ENCODE data around the gene IRF3. TPM values are rescaled to one million over a fixed set of nuclear protein-coding genes. Genes with fewer than 3 reads are reported as not detected.

The IRF3 gene
- total and polyA plus RNA-seq, 10 of the 15 experiments (the other 5 are each of a cell fraction or from before 2014, with no cell fraction given), result 5.5 to 110 (median 63.4) TPM

DNA sequence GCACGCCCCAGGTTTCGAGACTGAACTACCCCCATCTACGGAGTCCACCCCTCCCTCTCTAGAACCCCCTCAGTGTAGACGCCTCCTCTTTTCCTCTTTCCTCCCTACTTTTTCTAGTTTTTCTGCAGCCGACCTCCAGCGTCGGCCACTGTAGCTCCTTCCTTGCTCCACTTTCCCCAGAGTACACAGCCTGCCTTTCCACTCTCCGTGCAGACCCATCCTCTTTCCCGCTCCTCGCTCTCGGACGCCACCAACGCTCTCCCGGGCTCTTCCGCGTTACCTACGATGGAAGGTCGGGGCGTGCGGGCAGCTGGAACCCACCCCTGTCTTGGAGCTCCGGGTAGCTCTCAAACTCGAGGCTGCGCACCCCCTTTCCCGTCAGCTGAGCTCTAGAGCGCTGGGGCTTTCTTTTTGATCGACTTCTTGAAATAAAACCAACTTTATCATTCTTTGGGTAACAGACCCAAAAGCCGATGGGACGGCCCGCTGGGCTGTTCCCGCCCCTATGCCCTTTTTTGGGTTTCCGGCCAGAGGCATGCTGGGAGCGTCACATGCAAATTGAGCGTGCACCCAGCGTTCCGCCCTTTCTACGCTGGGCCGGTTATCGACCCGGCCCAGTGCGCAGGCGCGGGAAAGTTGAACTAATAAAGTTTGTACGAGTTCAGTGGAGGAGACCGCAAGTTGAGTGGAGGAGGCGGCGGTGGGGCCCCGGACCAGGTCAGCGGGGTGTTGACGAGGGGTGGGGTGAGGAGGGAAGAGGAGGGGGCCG is at the start of gene IRF3, which contains the start of gene BCL2L12 (continued):
- TF ChIP-seq RAD21 (IDR thresholded peaks at IDR 0.05; ENCODE audit: insufficient read depth, low read depth, low read length) (no peak), RB1 (IDR thresholded peaks at IDR 0.05; ENCODE audit: borderline replicate concordance) (0 out of 2 replicates have a peak, but pooled peaks have one; percentile 17), IKZF1 (conservative IDR thresholded peaks at IDR 0.05) (0 out of 2 replicates have a peak, but pooled peaks have one; percentile 16), SIN3A (IDR thresholded peaks at IDR 0.05; ENCODE audit: low read depth, low read length) (peak; percentile 95), PAX8 (IDR thresholded peaks at IDR 0.05) (no peak), ATF7 (IDR thresholded peaks at IDR 0.05; ENCODE audit: low read depth) (peak; percentile 74), YY1 (IDR thresholded peaks at IDR 0.05; ENCODE audit: low read depth, low read length) (peak; percentile 7; the same call in 1 of the 2 replicates), NR2F1 (conservative IDR thresholded peaks at IDR 0.05) (0 out of 2 replicates have a peak, but pooled peaks have one; percentile 14), RCOR1 (conservative IDR thresholded peaks at IDR 0.05; ENCODE audit: low read depth, low read length) (0 out of 2 replicates have a peak, but pooled peaks have one; percentile 55), BHLHE40 (IDR thresholded peaks at IDR 0.05; ENCODE audit: borderline replicate concordance in 1 of 2, low read depth in 2 of 2, low read length in 1 of 2) (peak; percentile 43 to 57; a peak in 2 of 4 replicates)
- TF ChIP-seq, protein P1, sequence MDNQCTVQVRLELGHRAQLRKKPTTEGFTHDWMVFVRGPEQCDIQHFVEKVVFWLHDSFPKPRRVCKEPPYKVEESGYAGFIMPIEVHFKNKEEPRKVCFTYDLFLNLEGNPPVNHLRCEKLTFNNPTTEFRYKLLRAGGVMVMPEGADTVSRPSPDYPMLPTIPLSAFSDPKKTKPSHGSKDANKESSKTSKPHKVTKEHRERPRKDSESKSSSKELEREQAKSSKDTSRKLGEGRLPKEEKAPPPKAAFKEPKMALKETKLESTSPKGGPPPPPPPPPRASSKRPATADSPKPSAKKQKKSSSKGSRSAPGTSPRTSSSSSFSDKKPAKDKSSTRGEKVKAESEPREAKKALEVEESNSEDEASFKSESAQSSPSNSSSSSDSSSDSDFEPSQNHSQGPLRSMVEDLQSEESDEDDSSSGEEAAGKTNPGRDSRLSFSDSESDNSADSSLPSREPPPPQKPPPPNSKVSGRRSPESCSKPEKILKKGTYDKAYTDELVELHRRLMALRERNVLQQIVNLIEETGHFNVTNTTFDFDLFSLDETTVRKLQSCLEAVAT (IDR thresholded peaks at IDR 0.05), result peak; percentile 59
- TF ChIP-seq, protein P2, sequence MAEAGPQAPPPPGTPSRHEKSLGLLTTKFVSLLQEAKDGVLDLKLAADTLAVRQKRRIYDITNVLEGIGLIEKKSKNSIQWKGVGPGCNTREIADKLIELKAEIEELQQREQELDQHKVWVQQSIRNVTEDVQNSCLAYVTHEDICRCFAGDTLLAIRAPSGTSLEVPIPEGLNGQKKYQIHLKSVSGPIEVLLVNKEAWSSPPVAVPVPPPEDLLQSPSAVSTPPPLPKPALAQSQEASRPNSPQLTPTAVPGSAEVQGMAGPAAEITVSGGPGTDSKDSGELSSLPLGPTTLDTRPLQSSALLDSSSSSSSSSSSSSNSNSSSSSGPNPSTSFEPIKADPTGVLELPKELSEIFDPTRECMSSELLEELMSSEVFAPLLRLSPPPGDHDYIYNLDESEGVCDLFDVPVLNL (IDR thresholded peaks at IDR 0.05; ENCODE audit: low read depth, low read length), result peak; percentile 91
- TF ChIP-seq, protein P3, sequence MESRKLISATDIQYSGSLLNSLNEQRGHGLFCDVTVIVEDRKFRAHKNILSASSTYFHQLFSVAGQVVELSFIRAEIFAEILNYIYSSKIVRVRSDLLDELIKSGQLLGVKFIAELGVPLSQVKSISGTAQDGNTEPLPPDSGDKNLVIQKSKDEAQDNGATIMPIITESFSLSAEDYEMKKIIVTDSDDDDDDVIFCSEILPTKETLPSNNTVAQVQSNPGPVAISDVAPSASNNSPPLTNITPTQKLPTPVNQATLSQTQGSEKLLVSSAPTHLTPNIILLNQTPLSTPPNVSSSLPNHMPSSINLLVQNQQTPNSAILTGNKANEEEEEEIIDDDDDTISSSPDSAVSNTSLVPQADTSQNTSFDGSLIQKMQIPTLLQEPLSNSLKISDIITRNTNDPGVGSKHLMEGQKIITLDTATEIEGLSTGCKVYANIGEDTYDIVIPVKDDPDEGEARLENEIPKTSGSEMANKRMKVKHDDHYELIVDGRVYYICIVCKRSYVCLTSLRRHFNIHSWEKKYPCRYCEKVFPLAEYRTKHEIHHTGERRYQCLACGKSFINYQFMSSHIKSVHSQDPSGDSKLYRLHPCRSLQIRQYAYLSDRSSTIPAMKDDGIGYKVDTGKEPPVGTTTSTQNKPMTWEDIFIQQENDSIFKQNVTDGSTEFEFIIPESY (IDR thresholded peaks at IDR 0.05), result 0 out of 2 replicates have a peak, but pooled peaks have one; percentile 19
- TF ChIP-seq, protein P4, sequence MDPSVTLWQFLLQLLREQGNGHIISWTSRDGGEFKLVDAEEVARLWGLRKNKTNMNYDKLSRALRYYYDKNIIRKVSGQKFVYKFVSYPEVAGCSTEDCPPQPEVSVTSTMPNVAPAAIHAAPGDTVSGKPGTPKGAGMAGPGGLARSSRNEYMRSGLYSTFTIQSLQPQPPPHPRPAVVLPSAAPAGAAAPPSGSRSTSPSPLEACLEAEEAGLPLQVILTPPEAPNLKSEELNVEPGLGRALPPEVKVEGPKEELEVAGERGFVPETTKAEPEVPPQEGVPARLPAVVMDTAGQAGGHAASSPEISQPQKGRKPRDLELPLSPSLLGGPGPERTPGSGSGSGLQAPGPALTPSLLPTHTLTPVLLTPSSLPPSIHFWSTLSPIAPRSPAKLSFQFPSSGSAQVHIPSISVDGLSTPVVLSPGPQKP (IDR thresholded peaks at IDR 0.05; ENCODE audit: low read depth, low read length), result peak; percentile 100
- TF ChIP-seq, protein P5, sequence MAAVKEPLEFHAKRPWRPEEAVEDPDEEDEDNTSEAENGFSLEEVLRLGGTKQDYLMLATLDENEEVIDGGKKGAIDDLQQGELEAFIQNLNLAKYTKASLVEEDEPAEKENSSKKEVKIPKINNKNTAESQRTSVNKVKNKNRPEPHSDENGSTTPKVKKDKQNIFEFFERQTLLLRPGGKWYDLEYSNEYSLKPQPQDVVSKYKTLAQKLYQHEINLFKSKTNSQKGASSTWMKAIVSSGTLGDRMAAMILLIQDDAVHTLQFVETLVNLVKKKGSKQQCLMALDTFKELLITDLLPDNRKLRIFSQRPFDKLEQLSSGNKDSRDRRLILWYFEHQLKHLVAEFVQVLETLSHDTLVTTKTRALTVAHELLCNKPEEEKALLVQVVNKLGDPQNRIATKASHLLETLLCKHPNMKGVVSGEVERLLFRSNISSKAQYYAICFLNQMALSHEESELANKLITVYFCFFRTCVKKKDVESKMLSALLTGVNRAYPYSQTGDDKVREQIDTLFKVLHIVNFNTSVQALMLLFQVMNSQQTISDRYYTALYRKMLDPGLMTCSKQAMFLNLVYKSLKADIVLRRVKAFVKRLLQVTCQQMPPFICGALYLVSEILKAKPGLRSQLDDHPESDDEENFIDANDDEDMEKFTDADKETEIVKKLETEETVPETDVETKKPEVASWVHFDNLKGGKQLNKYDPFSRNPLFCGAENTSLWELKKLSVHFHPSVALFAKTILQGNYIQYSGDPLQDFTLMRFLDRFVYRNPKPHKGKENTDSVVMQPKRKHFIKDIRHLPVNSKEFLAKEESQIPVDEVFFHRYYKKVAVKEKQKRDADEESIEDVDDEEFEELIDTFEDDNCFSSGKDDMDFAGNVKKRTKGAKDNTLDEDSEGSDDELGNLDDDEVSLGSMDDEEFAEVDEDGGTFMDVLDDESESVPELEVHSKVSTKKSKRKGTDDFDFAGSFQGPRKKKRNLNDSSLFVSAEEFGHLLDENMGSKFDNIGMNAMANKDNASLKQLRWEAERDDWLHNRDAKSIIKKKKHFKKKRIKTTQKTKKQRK (IDR thresholded peaks at IDR 0.05; ENCODE audit: low read depth, low read length), result no peak
- TF ChIP-seq, protein P6, sequence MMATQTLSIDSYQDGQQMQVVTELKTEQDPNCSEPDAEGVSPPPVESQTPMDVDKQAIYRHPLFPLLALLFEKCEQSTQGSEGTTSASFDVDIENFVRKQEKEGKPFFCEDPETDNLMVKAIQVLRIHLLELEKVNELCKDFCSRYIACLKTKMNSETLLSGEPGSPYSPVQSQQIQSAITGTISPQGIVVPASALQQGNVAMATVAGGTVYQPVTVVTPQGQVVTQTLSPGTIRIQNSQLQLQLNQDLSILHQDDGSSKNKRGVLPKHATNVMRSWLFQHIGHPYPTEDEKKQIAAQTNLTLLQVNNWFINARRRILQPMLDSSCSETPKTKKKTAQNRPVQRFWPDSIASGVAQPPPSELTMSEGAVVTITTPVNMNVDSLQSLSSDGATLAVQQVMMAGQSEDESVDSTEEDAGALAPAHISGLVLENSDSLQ (IDR thresholded peaks at IDR 0.05), result peak; percentile 40; the same call in 1 of the 2 replicates
